IPS-11a (cell line): ENCODE measurements around the gene SRR.

ENCODE experiments used
- H3K4me3 ChIP-seq: one replicate; pipeline ENCODE4 v1.5.1; 2013; ENCODE audit warnings: low read depth, low read length, control low read depth

Gene SRR

GRCh38 chr17:2369551-2370210 lies 65.9 kb downstream of the SRR start:
- H3K4me3 ChIP-seq: no peak overlapping the region

GRCh38 chr17:2370211-2370589 lies 66.5 kb downstream of the SRR start:
- H3K4me3 ChIP-seq: no peak overlapping the region

- H3K4me3 ChIP-seq: no peak overlapping the region
These were observed 67.7 kb downstream of the SRR start for GRCh38 chr17:2371183-2372130.

GRCh38 chr17:2372180-2372579 lies 68.4 kb downstream of the SRR start:
- H3K4me3 ChIP-seq: no peak overlapping the region

GRCh38 chr17:2372681-2373080 lies 68.9 kb downstream of the SRR start:
- H3K4me3 ChIP-seq: no peak overlapping the region

GRCh38 chr17:2373179-2373578 lies 69.4 kb downstream of the SRR start:
- no peak overlapping the region for H3K4me3 ChIP-seq
